HEK293T (cell line): Measurements from ENCODE around the gene SDHB.

ENCODE experiments used
- CTCF ChIA-PET: fragments of 350-600 bp; formaldehyde crosslinking; extraction: SDS; loops from one replicate; lab custom pipeline; 2021; ENCODE audit warnings: antibody characterized with exemption, inconsistent platforms; lab: Yijun Ruan, JAX
- POLR2A ChIA-PET: fragments of 350-600 bp; formaldehyde crosslinking; extraction: SDS; loops from one replicate; lab custom pipeline; 2020; ENCODE audit warnings: antibody characterized with exemption, inconsistent platforms; lab: Yijun Ruan, JAX
- DNase-seq: peaks from one replicate; pipeline ENCODE4 v3.0.0; 2012; ENCODE audit warnings: mixed read lengths; ENCODE audit errors: extremely low spot score
- ARNT ChIP-seq: fragments of 450-650 bp; IDR thresholded peaks from 2 replicates; pipeline ENCODE4 v1.6.1; 2017; ENCODE audit warnings: mild to moderate bottlenecking
- BHLHE40 ChIP-seq: fragments of 450-650 bp; IDR thresholded peaks from 2 replicates; pipeline ENCODE4 v1.6.1; 2016; ENCODE audit warnings: mild to moderate bottlenecking, moderate library complexity, borderline replicate concordance
- CTBP1 ChIP-seq: fragments of 450-650 bp; IDR thresholded peaks from 2 replicates; pipeline ENCODE4 v1.6.1; 2016; ENCODE audit warnings: borderline replicate concordance
- ELF4 ChIP-seq: fragments of 450-650 bp; IDR thresholded peaks from 2 replicates; pipeline ENCODE4 v1.6.1; 2017; ENCODE audit warnings: antibody characterized with exemption
- FOXA1 ChIP-seq: fragments of 450-650 bp; IDR thresholded peaks from 2 replicates; pipeline ENCODE4 v1.6.1; 2016; ENCODE audit warnings: mild to moderate bottlenecking
- FOXK2 ChIP-seq: fragments of 450-650 bp; IDR thresholded peaks from 2 replicates; pipeline ENCODE4 v1.6.1; 2016; ENCODE audit warnings: mild to moderate bottlenecking
- FOXM1 ChIP-seq: fragments of 450-650 bp; IDR thresholded peaks from 2 replicates; pipeline ENCODE4 v1.6.1; 2017; ENCODE audit warnings: mild to moderate bottlenecking, borderline replicate concordance
- HDGF ChIP-seq: fragments of 450-650 bp; IDR thresholded peaks from 2 replicates; pipeline ENCODE4 v1.6.1; 2017; ENCODE audit warnings: antibody characterized with exemption, borderline replicate concordance
- L3MBTL2 ChIP-seq: fragments of 450-650 bp; conservative IDR thresholded peaks from 2 replicates; pipeline ENCODE4 v1.6.1; 2016; ENCODE audit warnings: mild to moderate bottlenecking
- LEF1 ChIP-seq: fragments of 450-650 bp; IDR thresholded peaks from 2 replicates; pipeline ENCODE4 v1.6.1; 2017; ENCODE audit warnings: mild to moderate bottlenecking, borderline replicate concordance
- NFRKB ChIP-seq: fragments of 450-650 bp; IDR thresholded peaks from 2 replicates; pipeline ENCODE4 v1.6.1; 2016; ENCODE audit warnings: mild to moderate bottlenecking, moderate library complexity
- SP1 ChIP-seq: fragments of 450-650 bp; IDR thresholded peaks from 2 replicates; pipeline ENCODE4 v1.6.1; 2017
- SUZ12 ChIP-seq: fragments of 450-650 bp; IDR thresholded peaks from 2 replicates; pipeline ENCODE4 v1.6.1; 2016; ENCODE audit warnings: mild to moderate bottlenecking
- TARDBP ChIP-seq: fragments of 450-650 bp; IDR thresholded peaks from 2 replicates; pipeline ENCODE4 v1.6.1; 2016
- ZNF384 ChIP-seq: fragments of 450-650 bp; IDR thresholded peaks from 2 replicates; pipeline ENCODE4 v1.6.1; 2016
- TF ChIP-seq, protein P1 (sequence below): fragments of 450-650 bp; IDR thresholded peaks from 2 replicates; pipeline ENCODE4 v1.6.1; 2016

Gene SDHB

DNA sequence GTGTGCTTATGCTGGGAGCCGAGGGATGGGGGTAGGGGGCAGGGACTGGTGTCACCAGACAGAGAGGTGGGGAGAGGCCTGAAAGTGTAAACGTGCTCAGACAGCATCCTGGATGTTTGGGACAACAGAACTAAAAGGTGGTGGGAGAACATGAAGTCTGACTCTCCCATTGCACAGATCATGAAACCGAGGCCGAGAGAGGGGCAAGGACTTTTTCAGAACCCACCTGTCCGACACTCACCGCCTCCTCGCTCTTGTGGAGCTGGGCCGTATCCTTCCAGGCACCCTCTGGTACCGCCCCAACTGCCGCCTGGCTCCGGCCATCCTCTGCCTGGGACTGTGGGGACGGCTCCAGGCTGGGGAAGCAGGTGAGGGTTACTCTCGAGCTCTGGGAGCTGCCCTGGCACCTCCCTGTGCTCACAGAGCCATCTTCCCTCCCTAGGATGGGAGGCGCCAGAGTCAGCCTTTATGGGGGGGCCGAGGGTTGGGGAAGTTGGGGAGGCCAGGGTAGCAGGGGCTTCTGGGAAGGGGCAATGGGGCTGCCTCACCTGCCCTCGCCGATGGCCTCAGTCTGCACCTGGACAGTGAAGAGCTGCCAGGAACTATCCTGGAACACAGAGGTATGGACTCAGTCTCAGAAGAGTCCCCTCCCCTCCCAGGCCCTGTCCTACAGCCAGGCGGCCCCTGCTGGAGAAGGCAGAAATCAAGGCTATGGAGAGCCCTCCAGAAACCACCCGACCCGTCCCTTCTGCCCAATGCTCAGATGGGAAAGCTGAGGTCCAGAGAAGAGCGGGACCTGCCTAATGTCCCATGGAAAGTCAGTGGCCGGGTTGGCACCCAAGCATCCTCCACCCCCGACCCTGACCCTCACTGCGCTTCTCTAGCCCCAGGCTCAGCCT, 49.1 kb downstream of the SDHB start:
- POLR2A ChIA-PET: no interaction called here
- peak; percentile 55 for DNase-seq
- TF ChIP-seq ELF4 (no peak), TARDBP (no peak), ARNT (no peak), SUZ12 (no peak), ZNF384 (no peak), HDGF (no peak), FOXA1 (no peak), L3MBTL2 (no peak), FOXM1 (no peak)
- TF ChIP-seq, protein P1, sequence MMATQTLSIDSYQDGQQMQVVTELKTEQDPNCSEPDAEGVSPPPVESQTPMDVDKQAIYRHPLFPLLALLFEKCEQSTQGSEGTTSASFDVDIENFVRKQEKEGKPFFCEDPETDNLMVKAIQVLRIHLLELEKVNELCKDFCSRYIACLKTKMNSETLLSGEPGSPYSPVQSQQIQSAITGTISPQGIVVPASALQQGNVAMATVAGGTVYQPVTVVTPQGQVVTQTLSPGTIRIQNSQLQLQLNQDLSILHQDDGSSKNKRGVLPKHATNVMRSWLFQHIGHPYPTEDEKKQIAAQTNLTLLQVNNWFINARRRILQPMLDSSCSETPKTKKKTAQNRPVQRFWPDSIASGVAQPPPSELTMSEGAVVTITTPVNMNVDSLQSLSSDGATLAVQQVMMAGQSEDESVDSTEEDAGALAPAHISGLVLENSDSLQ: no peak
- CTCF ChIA-PET: no interaction called here

GRCh38 chr1:17002524-17002902, 51.3 kb downstream of the SDHB start:
- TF ChIP-seq L3MBTL2: no peak
- TF ChIP-seq CTBP1: no peak
- TF ChIP-seq LEF1: no peak
- TF ChIP-seq ZNF384: no peak
- TF ChIP-seq FOXK2: no peak
- TF ChIP-seq HDGF: no peak
- no peak for TF ChIP-seq ARNT
- no peak for TF ChIP-seq BHLHE40
- ChIA-PET CTCF (no interaction called here), POLR2A (no interaction called here)
- DNase-seq: no peak

DNA sequence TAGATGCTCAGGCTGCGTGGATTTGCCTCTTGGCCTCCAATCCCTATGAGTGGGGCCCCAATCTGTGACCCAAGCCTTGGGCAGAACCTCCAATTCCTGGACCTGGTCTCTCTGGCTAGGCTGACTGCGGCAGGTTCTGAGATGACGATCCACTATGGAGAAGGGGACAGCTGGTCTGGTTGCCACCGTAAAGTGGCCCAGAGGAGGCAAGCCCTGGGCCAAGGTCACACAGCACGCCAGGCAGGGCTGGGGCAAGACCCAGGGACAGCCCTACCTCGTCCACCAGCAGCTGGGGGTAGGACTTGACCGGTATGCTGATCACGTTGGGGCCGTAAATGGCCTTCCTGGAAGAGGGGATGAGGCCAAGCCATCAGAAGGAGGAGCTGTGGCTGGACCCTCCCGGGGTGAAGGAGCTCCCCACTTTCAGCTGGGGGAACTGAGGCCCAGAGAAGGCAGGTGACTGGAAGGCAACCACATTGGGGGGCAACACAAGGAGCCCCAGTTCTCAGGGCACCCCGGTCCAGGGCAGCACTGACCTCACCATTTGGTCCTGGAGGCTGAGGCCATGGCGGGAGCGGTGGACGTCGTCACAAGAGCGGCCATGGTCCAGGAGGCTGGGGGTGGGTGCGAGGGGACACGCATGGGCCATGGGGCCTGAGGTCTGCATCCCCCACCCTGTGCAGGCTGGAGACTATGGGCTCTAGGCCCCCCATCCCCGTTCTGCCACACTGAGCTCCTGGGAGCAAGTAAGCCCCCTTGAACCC, 51.9 kb downstream of the SDHB start:
- DNase-seq: no peak
- POLR2A ChIA-PET: no interaction called here
- CTCF ChIA-PET: interaction anchor here (0.7 kb wide), 1 partner anchor 1145 kb away, joined by 7 read pairs; no protein-coding TSS in a partner anchor
- TF ChIP-seq ZNF384 (no peak), FOXK2 (no peak), BHLHE40 (no peak)

GRCh38 chr1:16999863-17000262, 54.0 kb downstream of the SDHB start:
- POLR2A ChIA-PET: interaction anchor here (1.0 kb wide), 1 partner anchor 12 kb away, joined by 5 read pairs; no protein-coding TSS in a partner anchor
- DNase-seq: no peak

DNA sequence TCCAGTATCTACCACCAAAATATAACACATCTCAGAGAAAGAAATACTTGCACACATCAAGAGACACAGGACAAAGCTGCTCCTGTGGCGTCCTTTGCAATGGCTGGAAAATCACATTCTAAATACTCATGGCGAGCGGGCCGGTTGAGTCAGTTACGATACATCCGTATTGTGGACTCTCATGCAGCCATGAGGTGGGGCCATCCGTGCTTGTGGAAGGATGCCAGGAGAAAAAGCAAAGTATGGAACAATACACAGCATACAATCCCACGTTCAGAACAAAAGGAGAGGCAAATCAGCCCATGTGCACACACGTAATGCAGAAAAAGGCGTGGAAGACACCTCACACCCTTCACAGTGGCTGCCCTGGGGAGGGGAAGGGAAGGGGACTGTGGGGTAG, 55.2 kb downstream of the SDHB start:
- TF ChIP-seq BHLHE40: no peak
- TF ChIP-seq SUZ12: no peak
- no peak for TF ChIP-seq FOXM1
- no peak for TF ChIP-seq L3MBTL2
- no peak for TF ChIP-seq ARNT
- no peak for TF ChIP-seq FOXK2
- no peak for TF ChIP-seq CTBP1
- no peak for TF ChIP-seq ELF4
- no peak for TF ChIP-seq FOXA1
- TF ChIP-seq SP1: no peak
- TF ChIP-seq HDGF: no peak
- no peak for TF ChIP-seq ZNF384
- TF ChIP-seq, protein P1: no peak
- TF ChIP-seq TARDBP: no peak
- ChIA-PET CTCF (interaction anchor here (1.0 kb wide), 1 partner anchor 35 kb away, joined by 3 read pairs; no protein-coding TSS in a partner anchor), POLR2A (no interaction called here)
- DNase-seq: no peak

More at GRCh38 chr1:16999863-17000262, 54.0 kb downstream of the SDHB start:
- TF ChIP-seq TARDBP (no peak), SP1 (no peak), L3MBTL2 (no peak), NFRKB (no peak), ELF4 (no peak), CTBP1 (no peak), FOXK2 (no peak), ZNF384 (no peak), SUZ12 (no peak), FOXM1 (no peak), FOXA1 (no peak), HDGF (no peak)
- TF ChIP-seq, protein P1: no peak
- CTCF ChIA-PET: no interaction called here
